Measurements from ENCODE around the gene GABRG3. TPM values are rescaled to one million over a fixed set of nuclear protein-coding genes. Genes with fewer than 3 reads are reported as not detected.

GABRG3 gene
- total and polyA plus RNA-seq, 9 of the 15 experiments (the other 6 are each of a cell fraction or from before 2014, with no cell fraction given): 4.0 to 15.1 (median 11.2) TPM

DNA sequence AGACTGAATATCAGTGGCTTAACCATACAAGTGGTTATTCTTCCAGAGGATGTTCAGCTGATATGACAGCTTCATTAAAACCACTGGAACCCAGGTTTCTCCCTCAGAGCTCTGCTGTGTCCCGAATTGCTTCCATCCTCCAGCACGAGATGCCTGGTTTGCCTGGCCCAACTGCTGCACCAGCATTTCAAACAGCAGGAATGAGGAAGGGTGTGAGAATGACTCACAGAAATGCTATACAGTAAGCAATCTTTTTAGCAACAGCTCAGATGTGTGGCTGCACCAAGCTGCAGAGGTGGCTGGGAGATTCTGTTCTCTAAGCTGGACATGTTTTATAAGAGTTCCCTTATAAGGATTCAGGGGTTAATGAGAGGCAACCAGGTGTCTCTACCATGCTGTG, 271.0 kb downstream of the GABRG3 start:
- Histone ChIP-seq H3K36me3 (ENCODE audit: control insufficient read depth, insufficient read depth, low read length) (no peaks in the 10 kb centered on the region), H3K27me3 (ENCODE audit: control insufficient read depth in 2 of 2, insufficient read depth in 2 of 2, low read length in 2 of 2) (no peaks in the 10 kb centered on the region), H3K27ac (ENCODE audit: extremely low read depth, low read depth, low read length) (no peak overlapping the region), H3K4me3 (no peak overlapping the region), H3K9me1 (ENCODE audit: control insufficient read depth, insufficient read depth, low read length) (no peaks in the 10 kb centered on the region), H3K9me3 (replicated peaks; ENCODE audit: control insufficient read depth, insufficient read depth, low read depth, low read length) (no peaks in the 10 kb centered on the region), H4K20me1 (replicated peaks; ENCODE audit: control insufficient read depth, insufficient read depth, low read length) (peaks cover under 1% of the 10 kb centered on the region; the same call in 1 of the 2 replicates), H2AFZ (ENCODE audit: low read depth, low read length) (no peak overlapping the region), H3K9ac (ENCODE audit: insufficient read depth in 1 of 2, low read depth in 2 of 2, low read length in 2 of 2) (no peak overlapping the region), H3K4me2 (ENCODE audit: insufficient read depth, low read length) (no peak overlapping the region), H3K4me1 (replicated peaks in 1 of 2; ENCODE audit: control insufficient read depth in 2 of 2, insufficient read depth in 2 of 2, low read length in 2 of 2) (peaks cover 0 to 3% of the 10 kb centered on the region in 2 experiments; a peak in 1 of 5 replicates), H3K79me2 (ENCODE audit: control insufficient read depth, insufficient read depth, low read length) (no peaks in the 10 kb centered on the region)
- ChIA-PET CTCF (ENCODE audit: low intra/inter-chr PET ratio) (interaction anchor here (0.6 kb wide), 1 partner anchor 1731 kb away, joined by 3 read pairs; no protein-coding TSS in a partner anchor), POLR2A (no interaction called here)
- no TSS peak for BruUV-seq (replicated peaks)
- DNase-seq (ENCODE audit: extremely low read depth in 1 of 4, low spot score in 3 of 4): no peak
- TF ChIP-seq, protein P1, sequence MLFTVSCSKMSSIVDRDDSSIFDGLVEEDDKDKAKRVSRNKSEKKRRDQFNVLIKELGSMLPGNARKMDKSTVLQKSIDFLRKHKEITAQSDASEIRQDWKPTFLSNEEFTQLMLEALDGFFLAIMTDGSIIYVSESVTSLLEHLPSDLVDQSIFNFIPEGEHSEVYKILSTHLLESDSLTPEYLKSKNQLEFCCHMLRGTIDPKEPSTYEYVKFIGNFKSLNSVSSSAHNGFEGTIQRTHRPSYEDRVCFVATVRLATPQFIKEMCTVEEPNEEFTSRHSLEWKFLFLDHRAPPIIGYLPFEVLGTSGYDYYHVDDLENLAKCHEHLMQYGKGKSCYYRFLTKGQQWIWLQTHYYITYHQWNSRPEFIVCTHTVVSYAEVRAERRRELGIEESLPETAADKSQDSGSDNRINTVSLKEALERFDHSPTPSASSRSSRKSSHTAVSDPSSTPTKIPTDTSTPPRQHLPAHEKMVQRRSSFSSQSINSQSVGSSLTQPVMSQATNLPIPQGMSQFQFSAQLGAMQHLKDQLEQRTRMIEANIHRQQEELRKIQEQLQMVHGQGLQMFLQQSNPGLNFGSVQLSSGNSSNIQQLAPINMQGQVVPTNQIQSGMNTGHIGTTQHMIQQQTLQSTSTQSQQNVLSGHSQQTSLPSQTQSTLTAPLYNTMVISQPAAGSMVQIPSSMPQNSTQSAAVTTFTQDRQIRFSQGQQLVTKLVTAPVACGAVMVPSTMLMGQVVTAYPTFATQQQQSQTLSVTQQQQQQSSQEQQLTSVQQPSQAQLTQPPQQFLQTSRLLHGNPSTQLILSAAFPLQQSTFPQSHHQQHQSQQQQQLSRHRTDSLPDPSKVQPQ (CRISPR knock-in tag; IDR thresholded peaks at IDR 0.05; ENCODE audit: borderline replicate concordance): no peak
- no peak for TF ChIP-seq RCOR1 (IDR thresholded peaks at IDR 0.05; ENCODE audit: borderline replicate concordance in 1 of 2, low read depth in 2 of 2, low read length in 2 of 2)
- TF ChIP-seq ZNF436 (CRISPR knock-in tag; IDR thresholded peaks at IDR 0.05): no peak
- TF ChIP-seq DNMT1 (IDR thresholded peaks at IDR 0.05): no peak
- TF ChIP-seq POLR3G (IDR thresholded peaks at IDR 0.05; ENCODE audit: extremely low read depth, insufficient read length, insufficient replicate concordance): no peak
- TF ChIP-seq, protein P2, sequence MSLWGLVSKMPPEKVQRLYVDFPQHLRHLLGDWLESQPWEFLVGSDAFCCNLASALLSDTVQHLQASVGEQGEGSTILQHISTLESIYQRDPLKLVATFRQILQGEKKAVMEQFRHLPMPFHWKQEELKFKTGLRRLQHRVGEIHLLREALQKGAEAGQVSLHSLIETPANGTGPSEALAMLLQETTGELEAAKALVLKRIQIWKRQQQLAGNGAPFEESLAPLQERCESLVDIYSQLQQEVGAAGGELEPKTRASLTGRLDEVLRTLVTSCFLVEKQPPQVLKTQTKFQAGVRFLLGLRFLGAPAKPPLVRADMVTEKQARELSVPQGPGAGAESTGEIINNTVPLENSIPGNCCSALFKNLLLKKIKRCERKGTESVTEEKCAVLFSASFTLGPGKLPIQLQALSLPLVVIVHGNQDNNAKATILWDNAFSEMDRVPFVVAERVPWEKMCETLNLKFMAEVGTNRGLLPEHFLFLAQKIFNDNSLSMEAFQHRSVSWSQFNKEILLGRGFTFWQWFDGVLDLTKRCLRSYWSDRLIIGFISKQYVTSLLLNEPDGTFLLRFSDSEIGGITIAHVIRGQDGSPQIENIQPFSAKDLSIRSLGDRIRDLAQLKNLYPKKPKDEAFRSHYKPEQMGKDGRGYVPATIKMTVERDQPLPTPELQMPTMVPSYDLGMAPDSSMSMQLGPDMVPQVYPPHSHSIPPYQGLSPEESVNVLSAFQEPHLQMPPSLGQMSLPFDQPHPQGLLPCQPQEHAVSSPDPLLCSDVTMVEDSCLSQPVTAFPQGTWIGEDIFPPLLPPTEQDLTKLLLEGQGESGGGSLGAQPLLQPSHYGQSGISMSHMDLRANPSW (CRISPR knock-in tag; IDR thresholded peaks at IDR 0.05): no peak
- TF ChIP-seq, protein P3, sequence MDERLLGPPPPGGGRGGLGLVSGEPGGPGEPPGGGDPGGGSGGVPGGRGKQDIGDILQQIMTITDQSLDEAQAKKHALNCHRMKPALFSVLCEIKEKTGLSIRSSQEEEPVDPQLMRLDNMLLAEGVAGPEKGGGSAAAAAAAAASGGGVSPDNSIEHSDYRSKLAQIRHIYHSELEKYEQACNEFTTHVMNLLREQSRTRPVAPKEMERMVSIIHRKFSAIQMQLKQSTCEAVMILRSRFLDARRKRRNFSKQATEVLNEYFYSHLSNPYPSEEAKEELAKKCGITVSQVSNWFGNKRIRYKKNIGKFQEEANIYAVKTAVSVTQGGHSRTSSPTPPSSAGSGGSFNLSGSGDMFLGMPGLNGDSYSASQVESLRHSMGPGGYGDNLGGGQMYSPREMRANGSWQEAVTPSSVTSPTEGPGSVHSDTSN (CRISPR knock-in tag; IDR thresholded peaks at IDR 0.05; ENCODE audit: low read depth): no peak
- TF ChIP-seq, protein P3 (tag; conservative IDR thresholded peaks at IDR 0.05; ENCODE audit: low read depth): no peak
- TF ChIP-seq, protein P4, sequence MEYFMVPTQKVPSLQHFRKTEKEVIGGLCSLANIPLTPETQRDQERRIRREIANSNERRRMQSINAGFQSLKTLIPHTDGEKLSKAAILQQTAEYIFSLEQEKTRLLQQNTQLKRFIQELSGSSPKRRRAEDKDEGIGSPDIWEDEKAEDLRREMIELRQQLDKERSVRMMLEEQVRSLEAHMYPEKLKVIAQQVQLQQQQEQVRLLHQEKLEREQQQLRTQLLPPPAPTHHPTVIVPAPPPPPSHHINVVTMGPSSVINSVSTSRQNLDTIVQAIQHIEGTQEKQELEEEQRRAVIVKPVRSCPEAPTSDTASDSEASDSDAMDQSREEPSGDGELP (CRISPR knock-in tag; IDR thresholded peaks at IDR 0.05; ENCODE audit: borderline replicate concordance): no peak
- no peak for FAIRE-seq
- ATAC-seq: no peak
- WGBS (ENCODE audit: insufficient coverage, low coverage, missing lambda C conversion rate): 50% methylated on average over 2 of the region's 2 CpGs
- in situ Hi-C loops (cut with MboI): no loop called here
- intact Hi-C loops (cut with micrococcal nuclease): no loop called here

Measured in K562 (cell line).